Esophagus muscularis mucosa (tissue), 4 donors: ENCODE measurements around the gene UTP3. TPM values are rescaled to one million over a fixed set of nuclear protein-coding genes. Genes with fewer than 3 reads are reported as not detected.
"Not testable (repeated sequence)": the region's sequence is repeated elsewhere in the genome, so short reads cannot be mapped to it uniquely, and the experiment has no call there.

ENCODE experiments used
- DNase-seq: peaks from one replicate; pipeline ENCODE4 v3.0.0-alpha.2; 2017; ENCODE audit errors: extremely low spot score
- H3K27ac ChIP-seq, 4 donors: fragments of 200-600 bp; sonication (generic); replicated peaks in 1 of 4; 1 replicate in 3 of 4; 2 replicates in 1 of 4; pipeline ENCODE4 v1.5.1; 2016 to 2019; ENCODE audit warnings: mild to moderate bottlenecking in 1 of 4
- H3K27me3 ChIP-seq, 4 donors: fragments of 200-600 bp; sonication (generic); one replicate each; pipeline versions ENCODE4 v1.5.1 to v1.6.0; 2016 to 2019
- H3K36me3 ChIP-seq, 4 donors: fragments of 200-600 bp; sonication (generic); one replicate each; pipeline ENCODE4 v1.5.1; 2016 to 2019
- H3K4me1 ChIP-seq, 4 donors: fragments of 200-600 bp; sonication (generic); one replicate each; pipeline ENCODE4 v1.5.1; 2016 to 2019
- H3K4me3 ChIP-seq, 4 donors: fragments of 200-600 bp; sonication (generic); 1 replicate in 2 of 4; 2 replicates in 2 of 4; pipeline ENCODE4 v1.5.1; 2016 to 2019; ENCODE audit warnings: mild to moderate bottlenecking in 4 of 4, moderate library complexity in 1 of 4
- H3K9me3 ChIP-seq, 4 donors: fragments of 200-600 bp; sonication (generic); 1 replicate in 3 of 4; 2 replicates in 1 of 4; pipeline ENCODE4 v1.5.1; 2016 to 2019
- CTCF ChIP-seq, 3 experiments: fragments of 200-600 bp in 2 of 3; fragments of 450-650 bp in 1 of 3; sonication (generic) in 2 of 3; IDR thresholded peaks; one replicate each; pipeline ENCODE4 v1.5.1; 2017 to 2019; ENCODE audit warnings: antibody characterized with exemption in 3 of 3, mild to moderate bottlenecking in 2 of 3, moderate library complexity in 1 of 3
- EP300 ChIP-seq: sonication (generic); formaldehyde crosslinking; IDR thresholded peaks from one replicate; pipeline ENCODE4 v1.6.1; 2017; ENCODE audit warnings: antibody characterized with exemption
- POLR2A ChIP-seq: fragments of 450-650 bp; IDR thresholded peaks from one replicate; pipeline ENCODE4 v1.6.1; 2017; ENCODE audit warnings: antibody characterized with exemption, moderate library complexity, mild to moderate bottlenecking, low read depth
- POLR2AphosphoS5 ChIP-seq, 2 donors: sonication (generic); formaldehyde crosslinking; IDR thresholded peaks; one replicate each; pipeline ENCODE4 v1.6.1; 2017; ENCODE audit warnings: antibody characterized with exemption in 2 of 2
- WGBS: methylation state at CpG from one replicate; pipeline ENCODE4 v1.1.5; 2018; 5-methylcytosine and 5-hydroxymethylcytosine counted together
- intact Hi-C: fragments of 100-400 bp; cut with DNase I; formaldehyde crosslinking; loops from one replicate; pipeline ENCODE4 v1.15.1; 2023
- total RNA-seq, 4 donors: library from RNA; depleted of rRNA; stranded (reverse); fragments of >200 nt; gene quantifications; one replicate each; pipeline versions ENCODE4 v1.1.0 to v1.2.1, GENCODE V29; 2016

Gene UTP3
- total RNA-seq, 4 donors from 2014 or later, result 19.9 to 31.3 (median 21.8) TPM

- WGBS, result 89% methylated on average over 6 of the region's 6 CpGs
Measured at GRCh38 chr4:70676554-70677090, 11.7 kb upstream of the UTP3 start.

GRCh38 chr4:70678383-70678999, 9.8 kb upstream of the UTP3 start:
- Histone ChIP-seq H3K27ac (no peak overlapping the region), H3K4me1 (no peaks in the 10 kb centered on the region), H3K36me3 (no peaks in the 10 kb centered on the region), H3K9me3 (no peaks in the 10 kb centered on the region), H3K27me3 (no peaks in the 10 kb centered on the region), H3K4me3 (no peak overlapping the region)
- 90% methylated on average over 1 of the region's 1 CpG for WGBS
- TF ChIP-seq POLR2A, result no peak
- TF ChIP-seq EP300, result no peak
- no peak for TF ChIP-seq POLR2AphosphoS5 (IDR thresholded peaks at IDR 0.05)
- no peak for TF ChIP-seq CTCF (IDR thresholded peaks at IDR 0.05)
- no peak for DNase-seq
- intact Hi-C loops, result no loop called here

More at GRCh38 chr4:70676554-70677090, 11.7 kb upstream of the UTP3 start:
- H3K27ac ChIP-seq, result no peak overlapping the region
- H3K27me3 ChIP-seq, result no peaks in the 10 kb centered on the region
- H3K9me3 ChIP-seq, result no peaks in the 10 kb centered on the region
- intact Hi-C loops, result no loop called here
- H3K4me1 ChIP-seq, result no peaks in the 10 kb centered on the region
- no peak overlapping the region for H3K4me3 ChIP-seq
- no peak for DNase-seq
- TF ChIP-seq POLR2A, result no peak
- no peak for TF ChIP-seq CTCF (IDR thresholded peaks at IDR 0.05)
- no peak for TF ChIP-seq POLR2AphosphoS5 (IDR thresholded peaks at IDR 0.05)
- TF ChIP-seq EP300, result no peak
- no peaks in the 10 kb centered on the region for H3K36me3 ChIP-seq

GRCh38 chr4:70680934-70681333, 7.4 kb upstream of the UTP3 start:
- TF ChIP-seq POLR2A (no peak), EP300 (no peak)
- Histone ChIP-seq H3K27me3 (no peaks in the 10 kb centered on the region), H3K9me3 (no peaks in the 10 kb centered on the region), H3K4me1 (no peaks in the 10 kb centered on the region), H3K4me3 (no peak overlapping the region), H3K27ac (no peak overlapping the region), H3K36me3 (no peaks in the 10 kb centered on the region)
- DNase-seq, result no peak
- intact Hi-C loops, result no loop called here

GRCh38 chr4:70681704-70682103, 6.6 kb upstream of the UTP3 start:
- no peak overlapping the region for H3K27ac ChIP-seq
- no peak for TF ChIP-seq EP300
- no peak for TF ChIP-seq CTCF (IDR thresholded peaks at IDR 0.05)
- no peak for TF ChIP-seq POLR2AphosphoS5 (IDR thresholded peaks at IDR 0.05)
- TF ChIP-seq POLR2A, result no peak
- no peaks in the 10 kb centered on the region for H3K4me1 ChIP-seq
- no peaks in the 10 kb centered on the region for H3K9me3 ChIP-seq
- DNase-seq, result no peak
- H3K4me3 ChIP-seq, result no peak overlapping the region
- intact Hi-C loops, result no loop called here
- no peaks in the 10 kb centered on the region for H3K36me3 ChIP-seq
- no peaks in the 10 kb centered on the region for H3K27me3 ChIP-seq

- H3K9me3 ChIP-seq, H3K4me1 ChIP-seq, intact Hi-C loops, H3K36me3 ChIP-seq, DNase-seq, H3K4me3 ChIP-seq, H3K27ac ChIP-seq, H3K27me3 ChIP-seq: not testable (repeated sequence)
- 77% methylated on average over 3 of the region's 3 CpGs for WGBS
Measured at GRCh38 chr4:70682142-70682541, 6.2 kb upstream of the UTP3 start.

GRCh38 chr4:70687392-70687791, 940 bp upstream of the UTP3 start:
- H3K27ac ChIP-seq, result peak overlapping the region; percentile 91 to 97 (median 95)
- intact Hi-C loops, result loop anchor here (5.0 kb wide), 1 partner anchor 150 kb away; the partner anchor contains the start of gene GRSF1
- no peaks in the 10 kb centered on the region for H3K27me3 ChIP-seq
- H3K9me3 ChIP-seq, result no peaks in the 10 kb centered on the region
- 73% methylated on average over 13 of the region's 13 CpGs for WGBS
- no peak for TF ChIP-seq POLR2A
- no peak for TF ChIP-seq EP300
- no peak for TF ChIP-seq CTCF (IDR thresholded peaks at IDR 0.05)
- TF ChIP-seq POLR2AphosphoS5 (IDR thresholded peaks at IDR 0.05), result no peak
- peaks cover 30 to 45% (median 37%) of the 10 kb centered on the region in 4 donors for H3K4me1 ChIP-seq
- peak overlapping the region; percentile 79 to 94 (median 90) for H3K4me3 ChIP-seq
- peaks cover 0 to 10% (median 4%) of the 10 kb centered on the region in 4 donors for H3K36me3 ChIP-seq
- DNase-seq, result no peak
